Common myeloid progenitor, CD34-positive (primary cell): ENCODE measurements around the gene PLEKHA6.

Experiments
- CTCF ChIA-PET: fragments of 350-600 bp; sonication (Branson Sonifier 250); formaldehyde crosslinking; loops from one replicate; lab custom pipeline; 2021; ENCODE audit warnings: antibody characterized with exemption; lab: Charles Lee
- POLR2A ChIA-PET: fragments of 350-600 bp; sonication (Branson Sonifier 250); formaldehyde crosslinking; loops from one replicate; lab custom pipeline; 2021; ENCODE audit warnings: antibody characterized with exemption; lab: Charles Lee
- DNase-seq, 3 donors: peaks; one replicate each; pipeline versions ENCODE4 v3.0.0 to v3.0.0-alpha.2; 2013
- H3K27ac ChIP-seq, 2 experiments: 1 replicate in 1 of 2; 2 replicates in 1 of 2; pipeline ENCODE4 v1.7.0; 2013; ENCODE audit warnings: inconsistent platforms in 2 of 2, low read length in 2 of 2, mild to moderate bottlenecking in 2 of 2, low read depth in 1 of 2, moderate library complexity in 1 of 2; ENCODE audit not compliant: severe bottlenecking in 2 of 2, insufficient read depth in 1 of 2, poor library complexity in 1 of 2
- H3K27me3 ChIP-seq, 5 experiments: replicated peaks in 2 of 5; 1 replicate in 3 of 5; 2 replicates in 2 of 5; pipeline versions ENCODE4 v1.6.1 to v1.7.0; 2013; ENCODE audit warnings: low read length in 4 of 5, mild to moderate bottlenecking in 2 of 5, moderate library complexity in 2 of 5, inconsistent platforms in 1 of 5; ENCODE audit not compliant: insufficient read depth in 5 of 5, control insufficient read depth in 4 of 5
- H3K36me3 ChIP-seq, 4 experiments: 1 replicate in 2 of 4; 2 replicates in 2 of 4; pipeline versions ENCODE4 v1.6.1 to v1.7.0; 2013; ENCODE audit warnings: low read length in 3 of 4, control low read depth in 1 of 4, mild to moderate bottlenecking in 1 of 4; ENCODE audit not compliant: control insufficient read depth in 4 of 4, insufficient read depth in 4 of 4
- H3K4me1 ChIP-seq, 4 experiments: 1 replicate in 3 of 4; 2 replicates in 1 of 4; pipeline versions ENCODE4 v1.6.1 to v1.7.1; 2013; ENCODE audit warnings: low read length in 3 of 4, mild to moderate bottlenecking in 3 of 4, control low read depth in 1 of 4, inconsistent platforms in 1 of 4, moderate library complexity in 1 of 4; ENCODE audit not compliant: control insufficient read depth in 4 of 4, insufficient read depth in 4 of 4; ENCODE audit errors: control extremely low read depth in 1 of 4
- H3K4me3 ChIP-seq, 7 experiments: 1 replicate in 4 of 7; 2 replicates in 3 of 7; pipeline versions ENCODE4 v1.5.1 to v1.7.0; 2013; ENCODE audit warnings: mild to moderate bottlenecking in 7 of 7, low read length in 6 of 7, moderate library complexity in 6 of 7, inconsistent platforms in 2 of 7, low read depth in 2 of 7, control low read depth in 1 of 7; ENCODE audit not compliant: insufficient read depth in 4 of 7, control insufficient read depth in 1 of 7; ENCODE audit errors: extremely low read depth in 1 of 7
- H3K9me3 ChIP-seq, 5 experiments: 1 replicate in 4 of 5; 2 replicates in 1 of 5; pipeline versions ENCODE4 v1.6.1 to v1.7.1; 2013; ENCODE audit warnings: low read length in 4 of 5, mild to moderate bottlenecking in 2 of 5, inconsistent platforms in 1 of 5, low read depth in 1 of 5, moderate library complexity in 1 of 5; ENCODE audit not compliant: control insufficient read depth in 4 of 5, insufficient read depth in 2 of 5; ENCODE audit errors: control extremely low read depth in 1 of 5
- WGBS: methylation state at CpG from one replicate; pipeline ENCODE4 v1.1.5; 2013; ENCODE audit not compliant: insufficient coverage; 5-methylcytosine and 5-hydroxymethylcytosine counted together

Gene PLEKHA6

GRCh38 chr1:204345438-204345841 lies 14.3 kb downstream of the PLEKHA6 start:
- ChIA-PET POLR2A (interaction anchor here (0.9 kb wide), 1 partner anchor 17 kb away, joined by 3 read pairs; no protein-coding TSS in a partner anchor), CTCF (interaction anchor here (1.0 to 6.5 kb wide), 6 partner anchors 8 to 131 kb away, joined by 3 to 55 read pairs (median 4); partner anchors contain the start of genes GOLT1A and PLEKHA6)
- Histone ChIP-seq H3K4me1 (peaks cover 0 to 24% (median 22%) of the 10 kb centered on the region in 4 experiments), H3K27me3 (no peaks in the 10 kb centered on the region), H3K36me3 (no peaks in the 10 kb centered on the region), H3K27ac (no peak overlapping the region), H3K9me3 (no peaks in the 10 kb centered on the region), H3K4me3 (no peak overlapping the region)
- peak in 2 of 3 donors; percentile 38 to 51 for DNase-seq
- 87% methylated on average over 2 of the region's 5 CpGs for WGBS

DNA sequence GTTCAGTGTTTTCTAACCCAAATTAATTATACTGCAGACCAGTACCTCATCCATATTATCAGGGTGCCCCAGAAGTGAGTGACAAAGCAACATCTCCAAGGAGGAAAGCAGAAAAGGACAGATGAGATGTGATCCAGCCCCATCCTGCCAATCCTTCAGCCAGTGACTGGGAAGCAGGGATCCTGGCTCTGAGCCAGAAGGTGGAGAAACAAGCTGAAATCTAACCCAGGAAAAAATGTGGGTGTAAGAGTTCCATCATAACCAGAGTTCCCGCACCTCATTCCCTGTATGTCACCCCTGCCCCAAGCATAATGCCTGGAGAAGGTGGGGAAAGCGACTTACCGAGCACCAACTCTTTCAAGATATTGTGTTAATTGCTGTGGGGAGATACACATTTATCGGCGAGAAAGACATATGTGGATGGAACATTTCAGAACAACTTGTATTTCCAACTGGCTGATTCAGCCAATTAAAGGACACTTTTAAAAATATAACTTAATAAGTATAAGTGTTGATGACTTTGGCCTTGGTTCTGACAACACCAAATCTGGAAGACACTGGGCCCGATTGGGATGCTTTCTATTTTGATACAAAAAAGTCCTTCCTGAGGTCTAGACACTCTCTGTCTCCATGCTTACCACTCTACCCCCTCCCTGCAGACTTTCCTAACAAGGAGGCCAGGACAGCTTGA lies 14.9 kb downstream of the PLEKHA6 start:
- ChIA-PET CTCF (interaction anchor here (1.0 to 6.5 kb wide), 5 partner anchors 9 to 131 kb away, joined by 3 to 55 read pairs (median 11); partner anchors contain the start of genes GOLT1A and PLEKHA6), POLR2A (no interaction called here)
- Histone ChIP-seq H3K36me3 (no peaks in the 10 kb centered on the region), H3K9me3 (no peaks in the 10 kb centered on the region), H3K4me3 (no peak overlapping the region), H3K27ac (no peak overlapping the region), H3K27me3 (no peaks in the 10 kb centered on the region), H3K4me1 (peaks cover 0 to 24% (median 18%) of the 10 kb centered on the region in 4 experiments)
- WGBS, result 100% methylated on average over 1 of the region's 6 CpGs
- DNase-seq, result no peak

DNA sequence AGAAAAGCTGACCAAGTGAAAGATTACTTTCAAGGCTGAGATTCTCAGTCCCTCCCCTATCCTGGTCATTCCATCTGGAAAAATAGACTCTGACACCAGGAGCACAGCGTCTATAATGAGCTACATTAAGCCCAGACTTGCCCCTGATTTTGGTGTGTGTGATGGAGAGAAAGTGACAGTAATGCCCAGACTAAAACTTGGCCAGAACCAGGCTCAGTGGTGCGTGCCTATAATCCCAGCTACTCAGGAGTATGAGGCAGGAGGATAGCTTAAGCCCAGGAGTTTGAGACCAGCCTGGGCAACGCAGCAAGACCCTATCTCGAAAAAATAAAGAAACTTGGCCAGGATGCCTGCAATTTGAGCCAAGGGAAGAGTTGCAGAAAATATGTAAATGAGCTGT lies 15.9 kb downstream of the PLEKHA6 start:
- Histone ChIP-seq H3K27ac (no peak overlapping the region), H3K9me3 (no peaks in the 10 kb centered on the region), H3K27me3 (no peaks in the 10 kb centered on the region), H3K4me3 (no peak overlapping the region), H3K4me1 (peaks cover 0 to 22% (median 16%) of the 10 kb centered on the region in 4 experiments), H3K36me3 (no peaks in the 10 kb centered on the region)
- WGBS, result 89% methylated on average over 3 of the region's 4 CpGs
- DNase-seq, result no peak
- POLR2A ChIA-PET, result no interaction called here
- CTCF ChIA-PET, result interaction anchor here (0.7 to 6.5 kb wide), 9 partner anchors 10 to 101 kb away, joined by 3 to 55 read pairs (median 4); partner anchors contain the start of gene PLEKHA6

GRCh38 chr1:204343247-204343646 lies 16.5 kb downstream of the PLEKHA6 start:
- no peak for DNase-seq
- Histone ChIP-seq H3K27me3 (no peaks in the 10 kb centered on the region), H3K4me1 (peaks cover 0 to 19% (median 11%) of the 10 kb centered on the region in 4 experiments), H3K36me3 (no peaks in the 10 kb centered on the region), H3K4me3 (no peak overlapping the region), H3K9me3 (no peaks in the 10 kb centered on the region), H3K27ac (no peak overlapping the region)
- CTCF ChIA-PET, result interaction anchor here (0.7 to 6.5 kb wide), 11 partner anchors 10 to 177 kb away, joined by 3 to 55 read pairs (median 4); partner anchors contain the start of genes PLEKHA6 and REN
- 100% methylated on average over 2 of the region's 3 CpGs for WGBS
- POLR2A ChIA-PET, result no interaction called here

DNA sequence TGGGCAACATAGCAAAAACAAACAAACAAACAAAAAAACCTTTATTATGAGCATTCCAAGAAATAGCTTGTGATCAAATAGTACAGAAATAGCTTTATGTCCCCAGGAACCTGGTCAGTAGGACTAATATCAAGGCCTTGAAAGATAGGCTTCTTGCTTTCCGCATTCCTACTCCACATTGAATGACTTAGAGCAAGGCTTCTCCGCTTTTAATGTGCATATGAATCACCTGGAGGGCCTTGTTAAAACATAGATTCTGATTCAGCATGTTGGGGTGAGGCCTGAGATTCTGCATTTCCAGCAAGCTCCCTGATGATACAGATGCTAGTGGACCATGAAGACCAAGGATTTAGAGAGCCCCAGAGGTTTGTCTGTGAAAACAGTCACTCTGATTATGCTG lies 17.4 kb downstream of the PLEKHA6 start:
- H3K27me3 ChIP-seq, result no peaks in the 10 kb centered on the region
- CTCF ChIA-PET, result interaction anchor here (0.7 to 6.5 kb wide), 10 partner anchors 10 to 176 kb away, joined by 3 to 55 read pairs (median 4); partner anchors contain the start of genes PLEKHA6 and REN
- H3K9me3 ChIP-seq, result no peaks in the 10 kb centered on the region
- peaks cover 0 to 17% (median 8%) of the 10 kb centered on the region in 4 experiments for H3K4me1 ChIP-seq
- H3K4me3 ChIP-seq, result no peak overlapping the region
- no peak for DNase-seq
- whole genome bisulfite sequencing, result 100% methylated on average over 2 of the region's 2 CpGs
- H3K36me3 ChIP-seq, result no peaks in the 10 kb centered on the region
- POLR2A ChIA-PET, result no interaction called here
- no peak overlapping the region for H3K27ac ChIP-seq

DNA sequence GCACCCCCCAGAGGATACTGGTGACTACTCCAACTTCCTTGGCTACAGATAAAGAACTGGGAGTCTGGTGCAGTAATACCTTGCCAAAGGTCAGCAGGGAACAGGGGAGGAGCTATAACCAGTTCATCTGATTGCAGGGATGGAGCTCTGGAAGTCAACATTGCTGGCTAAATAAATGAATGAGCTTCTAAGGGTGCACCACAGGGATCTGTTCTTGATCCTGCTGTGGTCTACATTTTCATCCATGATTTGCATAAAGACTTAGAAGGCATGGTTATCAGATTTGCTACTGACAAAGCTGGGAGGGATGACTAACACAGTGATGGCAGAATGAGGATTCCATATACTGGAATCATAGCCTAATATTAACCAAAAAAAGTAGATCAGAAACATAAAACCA lies 18.3 kb downstream of the PLEKHA6 start:
- Histone ChIP-seq H3K27ac (no peak overlapping the region), H3K4me1 (peaks cover 0 to 17% (median 8%) of the 10 kb centered on the region in 4 experiments), H3K9me3 (no peaks in the 10 kb centered on the region), H3K36me3 (no peaks in the 10 kb centered on the region), H3K4me3 (no peak overlapping the region), H3K27me3 (no peaks in the 10 kb centered on the region)
- no peak for DNase-seq
- POLR2A ChIA-PET, result no interaction called here
- CTCF ChIA-PET, result interaction anchor here (1.0 to 6.5 kb wide), 6 partner anchors 9 to 44 kb away, joined by 3 to 55 read pairs (median 4); partner anchors contain the start of gene PLEKHA6
